ENCODE measurements around the gene KIAA1217. TPM values are rescaled to one million over a fixed set of nuclear protein-coding genes. Genes with fewer than 3 reads are reported as not detected.

The KIAA1217 gene
- total RNA-seq, 4 donors from 2014 or later, result 10.1 to 15.9 (median 12.5) TPM

- Histone ChIP-seq H3K27me3 (no peaks in the 10 kb centered on the region), H3K4me3 (no peak overlapping the region), H3K4me1 (peaks cover 0 to 28% (median 14%) of the 10 kb centered on the region in 4 donors), H3K36me3 (no peaks in the 10 kb centered on the region), H3K27ac (replicated peaks in 1 of 4) (no peak overlapping the region), H3K9me3 (no peaks in the 10 kb centered on the region)
- intact Hi-C loops (cut with DNase I), result no loop called here
- WGBS, result 71% methylated on average over 4 of the region's 4 CpGs
- no peak for DNase-seq (ENCODE audit: extremely low spot score)
- TF ChIP-seq EP300 (IDR thresholded peaks at IDR 0.05) (no peak), CTCF (IDR thresholded peaks at IDR 0.05) (no peak), POLR2AphosphoS5 (IDR thresholded peaks at IDR 0.05) (no peak), POLR2A (IDR thresholded peaks at IDR 0.05; ENCODE audit: low read depth) (no peak)
Observed at GRCh38 chr10:24351961-24352360, 143.0 kb downstream of the KIAA1217 start.

GRCh38 chr10:24352399-24352798, 143.5 kb downstream of the KIAA1217 start:
- intact Hi-C loops (cut with DNase I), result no loop called here
- WGBS, result 91% methylated on average over 2 of the region's 2 CpGs
- no peaks in the 10 kb centered on the region for H3K27me3 ChIP-seq
- peak overlapping the region in 3 of 4 donors; percentile 2 to 40 (median 17) for H3K27ac ChIP-seq (replicated peaks in 1 of 4)
- DNase-seq (ENCODE audit: extremely low spot score), result no peak
- H3K36me3 ChIP-seq, result no peaks in the 10 kb centered on the region
- H3K9me3 ChIP-seq, result no peaks in the 10 kb centered on the region
- peaks cover 0 to 28% (median 14%) of the 10 kb centered on the region in 4 donors for H3K4me1 ChIP-seq
- TF ChIP-seq POLR2A (IDR thresholded peaks at IDR 0.05; ENCODE audit: low read depth) (no peak), EP300 (IDR thresholded peaks at IDR 0.05) (no peak), POLR2AphosphoS5 (IDR thresholded peaks at IDR 0.05) (no peak), CTCF (IDR thresholded peaks at IDR 0.05) (no peak)
- H3K4me3 ChIP-seq, result no peak overlapping the region

GRCh38 chr10:24353319-24353718, 144.4 kb downstream of the KIAA1217 start:
- intact Hi-C loops (cut with DNase I), result no loop called here
- no peaks in the 10 kb centered on the region for H3K9me3 ChIP-seq
- TF ChIP-seq POLR2A (IDR thresholded peaks at IDR 0.05; ENCODE audit: low read depth) (no peak), CTCF (IDR thresholded peaks at IDR 0.05) (no peak), EP300 (IDR thresholded peaks at IDR 0.05) (no peak), POLR2AphosphoS5 (IDR thresholded peaks at IDR 0.05) (no peak)
- no peak overlapping the region for H3K4me3 ChIP-seq
- H3K36me3 ChIP-seq, result no peaks in the 10 kb centered on the region
- H3K27ac ChIP-seq (replicated peaks in 1 of 4), result peak overlapping the region in 2 of 4 donors; percentile 2 to 40
- H3K27me3 ChIP-seq, result no peaks in the 10 kb centered on the region
- WGBS, result 80% methylated on average over 6 of the region's 6 CpGs
- no peak for DNase-seq (ENCODE audit: extremely low spot score)
- H3K4me1 ChIP-seq, result peaks cover 0 to 28% (median 14%) of the 10 kb centered on the region in 4 donors

GRCh38 chr10:24355056-24355688, 146.2 kb downstream of the KIAA1217 start:
- H3K27ac ChIP-seq (replicated peaks in 1 of 4), result peak overlapping the region in 1 of 4 donors; percentile 12
- intact Hi-C loops (cut with DNase I), result no loop called here
- TF ChIP-seq POLR2AphosphoS5 (IDR thresholded peaks at IDR 0.05) (no peak), POLR2A (IDR thresholded peaks at IDR 0.05; ENCODE audit: low read depth) (no peak), EP300 (IDR thresholded peaks at IDR 0.05) (no peak), CTCF (IDR thresholded peaks at IDR 0.05) (no peak)
- H3K4me3 ChIP-seq, result no peak overlapping the region
- DNase-seq (ENCODE audit: extremely low spot score), result no peak
- no peaks in the 10 kb centered on the region for H3K27me3 ChIP-seq
- 81% methylated on average over 2 of the region's 2 CpGs for WGBS
- no peaks in the 10 kb centered on the region for H3K36me3 ChIP-seq
- H3K9me3 ChIP-seq, result no peaks in the 10 kb centered on the region
- peaks cover 2 to 17% (median 10%) of the 10 kb centered on the region in 4 donors for H3K4me1 ChIP-seq

All from esophagus muscularis mucosa (tissue), 4 donors.